HG03025 (cell line): ENCODE data around the gene RSBN1L.
"Not testable (repeated sequence)": the region's sequence is repeated elsewhere in the genome, so short reads cannot be mapped to it uniquely, and the experiment has no call there.

Experiments
- ATAC-seq: cut with Tn5 transposase; IDR thresholded peaks from one replicate; pipeline ENCODE4 v1.9.1; 2021; ENCODE audit warnings: mild to moderate bottlenecking, moderate library complexity; ENCODE audit not compliant: unreplicated experiment, low FRiP score

RSBN1L gene

GRCh38 chr7:77687100-77687746, 9.0 kb upstream of the RSBN1L start:
- no peak for ATAC-seq

- no peak for ATAC-seq
Measured at GRCh38 chr7:77687747-77688144, 8.5 kb upstream of the RSBN1L start.

- ATAC-seq = no peak
Measured at GRCh38 chr7:77690289-77690688, 6.0 kb upstream of the RSBN1L start.

GRCh38 chr7:77691892-77692491, 4.3 kb upstream of the RSBN1L start:
- no peak for ATAC-seq

- ATAC-seq = no peak
Measured at GRCh38 chr7:77693830-77694583, 2.3 kb upstream of the RSBN1L start.

GRCh38 chr7:77696643-77697534, 630 bp downstream of the RSBN1L start:
- ATAC-seq = peak; percentile 35

- no peak for ATAC-seq
Measured at GRCh38 chr7:77697535-77697831, 1.2 kb downstream of the RSBN1L start.

GRCh38 chr7:77698042-77698625, 1.9 kb downstream of the RSBN1L start:
- ATAC-seq = no peak

GRCh38 chr7:77699056-77699455, 2.8 kb downstream of the RSBN1L start:
- ATAC-seq = no peak

GRCh38 chr7:77702513-77702912, 6.3 kb downstream of the RSBN1L start:
- no peak for ATAC-seq

- ATAC-seq = no peak
Measured at GRCh38 chr7:77702968-77703472, 6.8 kb downstream of the RSBN1L start.

- not testable (repeated sequence) for ATAC-seq
Measured at GRCh38 chr7:77703669-77704068, 7.4 kb downstream of the RSBN1L start.

- no peak for ATAC-seq
Measured at GRCh38 chr7:77707504-77707992, 11.3 kb downstream of the RSBN1L start.

GRCh38 chr7:77710067-77710466, 13.8 kb downstream of the RSBN1L start:
- ATAC-seq = no peak

- ATAC-seq = no peak
Measured at GRCh38 chr7:77710861-77711260, 14.6 kb downstream of the RSBN1L start.

- no peak for ATAC-seq
Measured at GRCh38 chr7:77714195-77714594, 17.9 kb downstream of the RSBN1L start.

GRCh38 chr7:77714931-77715330, 18.7 kb downstream of the RSBN1L start:
- ATAC-seq = not testable (repeated sequence)

GRCh38 chr7:77716804-77717203, 20.5 kb downstream of the RSBN1L start:
- no peak for ATAC-seq

- not testable (repeated sequence) for ATAC-seq
Measured at GRCh38 chr7:77717566-77717965, 21.3 kb downstream of the RSBN1L start.

- ATAC-seq = no peak
Measured at GRCh38 chr7:77727527-77727926, 31.3 kb downstream of the RSBN1L start.
